ENCODE measurements around the gene TNFRSF1B.
A peak's percentile ranks its signal among the peaks of the same experiment; 100 is the strongest.

The TNFRSF1B gene

DNA sequence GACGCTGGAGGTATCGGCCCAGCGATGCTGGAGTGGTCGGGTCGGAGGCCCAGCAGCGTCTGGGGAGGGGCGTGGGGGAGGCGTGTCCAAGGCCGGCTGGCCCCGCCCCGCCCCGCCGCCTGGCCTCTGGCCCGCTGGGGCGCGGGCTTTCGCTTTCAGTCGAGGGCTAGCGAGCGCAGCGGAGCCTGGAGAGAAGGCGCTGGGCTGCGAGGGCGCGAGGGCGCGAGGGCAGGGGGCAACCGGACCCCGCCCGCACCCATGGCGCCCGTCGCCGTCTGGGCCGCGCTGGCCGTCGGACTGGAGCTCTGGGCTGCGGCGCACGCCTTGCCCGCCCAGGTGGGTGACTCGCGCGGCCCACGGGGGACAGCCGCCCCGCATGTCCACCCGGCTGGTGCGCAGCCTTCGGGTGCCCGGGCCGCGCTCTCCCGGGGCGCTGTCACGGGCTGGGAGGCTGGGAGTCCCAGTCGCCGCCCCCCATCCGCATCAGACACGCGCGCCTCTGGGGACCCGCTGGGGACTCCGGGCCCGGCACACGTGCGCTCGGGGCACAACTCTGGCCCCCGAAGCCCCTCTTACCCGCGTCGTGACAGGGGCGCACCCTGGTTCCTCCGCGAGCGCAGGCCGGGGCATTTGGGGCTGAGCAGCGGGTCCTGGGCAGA, at the start of gene TNFRSF1B:
TNFRSF1B (plus strand) TSS at position 158 of the 659 bp plus-strand sequence; CDS start at position 259, 101 bp downstream.
- peak; percentile 36 for DNase-seq

- DNase-seq, result no peak
Observed at GRCh38 chr1:12121212-12122003, 45.4 kb upstream of the TNFRSF1B start.

DNA sequence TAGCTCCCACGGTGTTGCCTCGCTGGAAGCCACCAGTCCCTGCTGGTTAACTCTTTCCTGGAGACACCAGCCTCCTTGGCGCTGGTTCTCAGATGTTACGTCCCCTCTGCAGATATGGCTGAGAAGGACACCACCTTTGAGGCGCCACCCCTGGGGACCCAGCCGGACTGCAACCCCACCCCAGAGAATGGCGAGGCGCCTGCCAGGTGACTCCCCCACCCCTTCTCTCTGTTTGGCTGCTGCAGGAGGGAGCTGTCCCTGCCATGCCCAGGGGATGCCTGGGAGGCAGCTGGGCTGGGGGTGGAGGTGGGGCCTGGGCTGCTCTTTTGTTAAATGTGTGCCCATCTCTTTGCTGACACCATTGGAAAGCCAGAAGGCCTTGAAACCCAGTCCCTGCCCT, 43.6 kb upstream of the TNFRSF1B start:
- DNase-seq, result no peak

DNA sequence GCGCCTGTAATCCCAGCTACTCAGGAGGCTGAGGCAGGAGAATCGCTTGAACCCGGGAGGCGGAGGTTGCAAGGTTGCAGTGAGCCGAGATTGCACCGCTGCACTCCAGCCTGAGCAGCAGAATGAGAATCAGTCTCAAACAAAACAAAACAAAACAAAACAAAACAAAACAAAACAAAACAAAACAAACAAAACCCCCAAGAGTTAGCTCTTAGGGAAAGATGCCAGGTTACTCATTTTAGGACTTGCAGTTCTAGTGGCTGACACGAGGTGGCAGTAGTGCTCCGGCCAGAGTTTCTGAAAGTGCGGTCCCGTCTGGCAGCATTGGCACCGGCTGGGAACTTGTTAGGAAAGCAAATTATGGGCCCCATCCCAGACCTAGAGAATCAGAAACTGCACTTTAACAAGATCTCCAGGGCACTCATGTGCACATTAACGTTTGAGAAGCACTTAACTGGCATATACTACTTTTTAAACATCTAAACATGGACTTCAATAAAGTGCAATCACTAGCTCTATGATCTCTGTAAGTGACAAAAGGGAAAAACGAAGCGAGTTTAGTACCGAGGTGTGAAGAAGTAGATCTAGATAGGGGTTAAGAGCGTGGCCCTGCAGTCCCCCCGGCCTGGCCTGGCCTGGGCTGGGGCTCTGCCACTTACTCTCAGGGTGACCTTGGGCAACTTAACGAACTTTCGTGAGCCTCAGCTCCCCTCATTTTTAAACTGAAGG, 41.9 kb upstream of the TNFRSF1B start:
- peak; percentile 71 for DNase-seq

GRCh38 chr1:12125422-12126355, 41.1 kb upstream of the TNFRSF1B start:
- no peak for DNase-seq

GRCh38 chr1:12126781-12127180, 40.0 kb upstream of the TNFRSF1B start:
- DNase-seq, result no peak

GRCh38 chr1:12127206-12127810, 39.5 kb upstream of the TNFRSF1B start:
- no peak for DNase-seq

DNA sequence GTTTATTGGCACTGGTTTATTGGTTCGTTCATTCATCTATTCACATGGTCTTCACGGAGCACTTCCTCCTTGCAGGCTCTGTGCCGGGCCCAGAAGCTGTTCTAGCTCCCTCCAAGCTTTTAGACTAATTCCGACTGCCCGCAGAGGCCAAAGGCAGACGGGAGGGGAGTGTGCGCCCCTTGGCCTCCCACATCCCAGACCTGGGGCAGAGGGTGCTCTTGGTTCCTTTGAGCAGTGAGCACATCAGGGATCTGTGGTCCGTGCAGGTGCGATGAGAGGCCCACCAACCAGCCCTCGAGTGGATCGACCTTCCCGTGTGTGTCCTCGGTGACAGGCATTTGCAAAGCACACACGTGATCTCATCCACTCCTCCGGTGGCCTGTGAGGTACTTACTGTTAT, 38.7 kb upstream of the TNFRSF1B start:
- no peak for DNase-seq

- DNase-seq, result peak; percentile 49
Observed at GRCh38 chr1:12129624-12130023, 37.2 kb upstream of the TNFRSF1B start.

DNA sequence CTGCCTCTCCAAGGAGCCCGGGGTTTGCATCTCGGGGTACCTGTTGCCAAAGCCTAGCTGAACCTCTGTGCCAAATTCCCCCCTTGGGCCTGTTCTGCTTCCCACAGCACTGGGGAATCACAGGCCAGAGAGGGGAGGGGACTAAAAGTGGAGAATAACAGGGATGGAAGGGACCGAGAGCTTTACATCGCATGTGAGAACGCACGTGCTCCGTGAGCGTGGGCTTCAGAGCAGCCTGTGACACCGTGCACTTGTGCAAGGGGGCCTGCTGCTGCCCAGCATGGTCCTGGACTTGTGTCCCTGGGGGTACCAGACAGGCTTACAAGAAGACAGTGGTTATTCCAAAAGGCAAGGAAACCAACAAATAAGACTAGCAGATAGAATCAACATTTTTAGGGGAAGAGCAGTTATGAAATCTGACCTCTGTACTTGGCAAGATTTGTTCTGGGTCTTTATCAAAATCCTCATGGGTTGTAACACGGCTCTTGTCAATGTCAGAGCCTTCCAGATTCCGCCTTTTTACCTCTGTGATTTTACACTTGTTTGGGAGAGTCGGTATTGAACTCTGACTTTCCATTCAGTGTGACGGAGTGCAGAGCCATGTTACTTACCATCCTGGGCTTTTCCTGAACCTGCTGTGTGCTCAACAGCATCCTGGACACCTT, 36.2 kb upstream of the TNFRSF1B start:
- DNase-seq, result no peak

- DNase-seq, result no peak
Observed at GRCh38 chr1:12132078-12132477, 34.7 kb upstream of the TNFRSF1B start.

DNA sequence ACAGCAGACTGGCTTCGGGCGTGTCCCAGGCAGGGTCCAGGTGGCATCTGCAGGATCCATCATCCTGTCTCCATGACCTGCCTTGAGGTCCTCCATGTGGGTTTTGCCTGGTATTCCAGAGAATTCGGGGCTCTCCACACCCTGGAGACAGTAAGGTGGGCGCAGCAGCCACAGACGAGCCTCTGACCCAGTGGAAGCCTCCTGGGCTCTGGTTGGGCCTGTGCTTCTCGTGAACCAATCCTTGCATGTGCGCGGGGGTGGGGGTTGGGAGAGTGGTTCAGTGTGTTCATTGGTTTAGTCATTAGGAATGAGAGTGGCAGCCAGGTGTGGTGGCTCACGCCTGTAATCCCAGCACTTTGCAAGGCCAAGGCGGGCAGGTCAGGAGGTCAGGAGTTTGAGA, 32.1 kb upstream of the TNFRSF1B start:
- DNase-seq, result no peak

GRCh38 chr1:12135612-12136011, 31.2 kb upstream of the TNFRSF1B start:
- no peak for DNase-seq

- DNase-seq, result no peak
Observed at GRCh38 chr1:12136916-12137610, 29.7 kb upstream of the TNFRSF1B start.

- DNase-seq, result no peak
Observed at GRCh38 chr1:12138196-12139168, 28.3 kb upstream of the TNFRSF1B start.

DNA sequence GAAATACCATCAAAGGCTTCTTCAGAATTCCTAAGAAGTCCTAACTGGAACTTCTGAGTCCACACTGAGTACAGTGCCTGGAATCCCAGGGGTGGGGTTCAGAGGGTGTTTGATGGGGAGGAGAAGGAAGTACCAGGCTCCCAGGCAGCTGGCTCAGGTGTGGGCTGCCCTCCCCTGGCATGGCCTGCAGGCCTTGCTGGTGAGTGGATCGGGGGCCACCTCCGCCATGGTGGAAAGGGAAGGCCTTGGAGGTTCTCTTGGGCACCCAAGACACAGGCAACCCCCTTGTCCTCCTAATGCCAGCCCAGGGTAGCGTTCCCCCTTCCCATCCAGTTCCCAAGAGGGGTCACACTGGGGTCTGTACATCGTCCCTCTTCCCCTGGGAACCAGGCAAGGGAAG, 26.8 kb upstream of the TNFRSF1B start:
- no peak for DNase-seq

- no peak for DNase-seq
Observed at GRCh38 chr1:12140515-12141162, 26.2 kb upstream of the TNFRSF1B start.

DNA sequence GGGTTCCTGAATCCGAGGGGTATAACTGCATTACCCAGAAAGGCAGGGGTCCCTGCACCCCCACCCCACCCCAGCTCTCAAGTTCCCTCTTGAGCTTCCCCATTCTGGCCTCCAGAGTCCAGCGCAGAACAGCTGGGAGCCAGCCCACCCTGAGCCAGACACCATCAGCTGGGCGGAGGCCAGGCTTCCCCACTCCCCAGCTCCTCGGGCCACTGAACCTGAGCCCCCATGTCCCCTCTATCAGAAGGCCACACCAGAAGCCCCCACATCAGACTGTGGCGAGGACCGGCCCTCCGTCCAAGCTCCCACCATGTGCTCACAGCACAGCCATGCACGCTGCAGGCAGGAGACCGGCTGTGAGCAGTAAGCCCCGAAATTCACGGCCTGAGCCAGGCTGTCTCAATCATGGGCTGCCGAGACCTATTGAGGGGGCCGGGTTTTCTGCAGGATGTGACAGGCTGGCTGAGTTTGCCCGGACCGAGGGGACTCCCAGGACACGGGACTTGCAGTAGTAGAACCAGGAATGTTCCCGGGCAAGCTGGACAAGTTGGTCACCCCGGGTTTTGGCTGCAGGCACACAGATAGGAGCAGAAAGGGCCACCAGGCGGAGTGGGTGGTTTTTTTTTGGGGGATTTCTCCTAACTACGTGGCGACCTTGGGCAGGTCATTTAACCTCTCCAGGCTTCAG, 25.5 kb upstream of the TNFRSF1B start:
- no peak for DNase-seq
